GM19455 (cell line): ENCODE data around the gene MTMR12.

ENCODE experiments used
- ATAC-seq: cut with Tn5 transposase; IDR thresholded peaks from one replicate; pipeline ENCODE4 v1.9.1; 2021; ENCODE audit not compliant: unreplicated experiment

The MTMR12 gene

GRCh38 chr5:32276173-32276853, 36.4 kb downstream of the MTMR12 start:
- no peak for ATAC-seq

- no peak for ATAC-seq
Observed at GRCh38 chr5:32275396-32275741, 37.4 kb downstream of the MTMR12 start.

DNA sequence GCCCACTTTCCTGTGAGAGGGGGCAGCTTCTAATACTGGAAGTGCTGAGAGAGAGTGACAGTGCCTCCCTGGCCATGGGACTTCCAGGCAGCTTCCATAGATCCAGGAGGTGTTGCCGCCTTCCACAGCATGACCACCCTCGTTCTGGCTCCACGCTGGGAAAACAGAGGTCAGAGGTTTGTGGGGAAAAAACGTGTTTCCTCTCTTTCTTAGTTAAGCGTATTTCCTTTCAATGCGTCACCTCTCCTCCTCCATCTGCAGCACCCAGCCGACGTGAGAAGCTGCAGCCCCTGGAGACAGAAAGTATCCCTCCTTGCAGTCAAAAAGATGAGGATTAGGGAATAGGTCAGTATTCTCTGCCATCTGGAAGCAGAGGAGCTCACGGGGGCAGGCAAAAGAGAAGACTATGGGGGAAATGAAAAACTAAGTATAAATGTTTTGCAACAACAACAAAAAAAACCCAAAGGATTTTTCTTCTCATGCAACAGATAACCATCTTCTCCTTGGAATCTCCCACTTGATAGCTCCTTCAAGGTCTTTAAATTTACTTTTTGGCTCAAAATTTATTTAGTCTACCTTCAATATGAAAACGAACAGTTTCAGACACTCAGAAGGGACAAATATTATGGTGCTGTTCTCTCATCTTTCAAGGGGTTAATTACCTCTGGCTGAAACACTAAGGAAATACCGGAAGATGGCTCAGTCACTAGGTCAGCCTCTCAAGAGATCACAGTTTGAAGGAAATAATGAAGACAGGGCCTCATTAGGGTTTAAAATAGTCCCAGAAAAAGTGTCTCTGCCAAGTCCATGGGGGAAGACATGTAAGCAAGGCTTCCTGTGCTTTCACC, 38.0 kb downstream of the MTMR12 start:
- no peak for ATAC-seq

DNA sequence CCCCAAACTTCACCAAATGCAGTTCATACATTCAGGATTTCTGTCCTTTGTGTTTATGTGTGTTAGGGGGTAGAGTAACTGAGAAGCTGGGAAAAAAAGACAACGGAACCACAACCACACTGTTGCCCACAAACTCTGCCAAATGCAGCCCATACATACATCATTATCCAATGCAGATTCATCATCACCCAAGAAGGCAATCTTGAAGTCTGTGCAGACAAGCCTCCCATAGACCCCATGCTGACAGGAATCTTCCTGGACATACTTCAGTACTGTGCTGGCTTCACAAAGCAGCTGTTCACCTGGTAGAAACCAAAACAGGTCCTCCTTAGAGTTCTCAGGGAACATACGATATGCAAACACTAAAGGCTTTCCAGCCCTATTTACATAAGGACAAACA, 38.9 kb downstream of the MTMR12 start:
- no peak for ATAC-seq

DNA sequence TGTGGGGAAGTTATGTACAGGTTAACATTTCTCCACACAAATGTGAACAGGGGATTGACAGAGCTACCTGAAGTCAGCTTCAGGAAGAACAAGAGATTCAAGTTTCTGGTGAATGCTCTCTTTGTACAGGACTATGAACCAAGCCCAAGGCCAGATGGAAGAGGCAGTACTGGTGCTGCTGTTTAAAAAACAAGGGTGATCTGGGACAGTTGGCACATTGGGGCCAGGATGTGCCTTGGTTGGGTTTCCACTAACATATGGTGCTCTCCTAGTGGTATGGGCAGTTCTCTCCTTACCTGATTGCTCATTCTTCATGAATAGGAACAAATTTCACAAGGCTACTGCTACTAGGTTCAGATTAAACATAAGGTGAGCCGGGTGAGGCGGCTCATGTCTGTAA, 40.0 kb downstream of the MTMR12 start:
- ATAC-seq, result no peak

GRCh38 chr5:32270946-32271345, 41.8 kb downstream of the MTMR12 start:
- no peak for ATAC-seq

DNA sequence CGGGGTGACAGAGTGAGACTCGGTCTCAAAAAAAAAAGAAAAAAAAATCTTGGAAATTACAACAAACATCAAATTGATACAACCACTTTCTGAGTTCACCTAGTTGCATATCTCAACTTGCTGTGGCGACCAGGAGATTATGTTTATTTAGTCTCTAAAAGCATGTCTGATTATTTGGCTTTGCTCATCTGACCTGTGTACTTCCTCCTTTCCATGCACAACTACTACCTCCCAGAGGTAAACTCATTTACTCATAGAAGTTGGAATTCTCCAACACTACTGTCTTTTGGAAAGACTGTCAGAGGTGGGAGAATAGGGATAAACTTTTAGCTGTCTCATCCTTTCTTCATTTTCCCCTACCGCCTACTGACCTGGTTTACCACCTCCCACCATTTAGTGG, 42.6 kb downstream of the MTMR12 start:
- no peak for ATAC-seq

DNA sequence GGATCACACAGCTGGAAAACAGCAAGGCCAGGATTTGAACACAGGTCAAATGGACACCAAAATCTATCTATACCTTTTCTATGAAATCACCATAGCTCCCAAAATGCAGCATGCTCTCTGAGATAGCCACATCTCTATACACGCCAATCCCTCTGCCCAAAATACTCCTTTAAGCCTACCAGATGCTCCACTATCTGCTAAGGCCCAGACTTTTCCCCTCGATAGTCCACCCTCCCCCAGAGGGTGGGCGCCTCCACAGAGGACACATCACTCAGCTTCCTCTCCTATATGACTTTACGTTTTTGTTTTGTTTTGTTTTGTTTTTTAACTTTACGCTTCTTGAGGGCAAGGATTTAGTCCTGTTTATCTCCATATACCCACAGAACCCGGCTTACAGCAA, 46.8 kb downstream of the MTMR12 start:
- no peak for ATAC-seq

DNA sequence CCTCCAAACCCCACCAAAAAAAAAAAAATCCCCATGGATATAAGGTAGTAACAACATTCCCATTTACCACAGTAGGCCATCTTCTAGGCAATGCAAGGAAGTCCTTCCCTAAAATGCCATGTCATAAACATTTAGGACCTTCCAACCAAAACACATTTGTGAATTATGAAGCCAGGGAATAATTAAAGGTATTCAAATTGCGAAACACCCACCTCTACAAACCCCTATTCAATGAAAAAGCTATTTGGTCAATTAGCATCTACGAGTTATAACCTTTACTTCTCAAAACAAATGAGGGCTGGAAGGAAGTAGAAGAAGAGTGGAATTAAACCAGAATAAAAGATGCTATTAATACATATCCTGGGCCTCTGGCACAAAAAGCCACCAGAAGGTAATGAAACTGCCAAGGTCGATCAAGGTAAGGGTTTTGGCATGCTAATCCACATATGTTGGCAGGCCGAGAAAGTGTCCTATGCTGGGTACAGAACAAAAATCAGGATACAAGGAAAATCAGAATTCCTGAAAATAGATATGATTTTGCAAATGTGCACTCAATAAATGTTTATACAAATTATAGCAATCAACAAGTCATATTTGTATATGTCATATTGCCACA, 47.7 kb downstream of the MTMR12 start:
- no peak for ATAC-seq

- ATAC-seq, result no peak
Observed at GRCh38 chr5:32263684-32264083, 49.1 kb downstream of the MTMR12 start.

GRCh38 chr5:32261198-32261597, 51.5 kb downstream of the MTMR12 start:
- ATAC-seq, result peak; percentile 90

- no peak for ATAC-seq
Observed at GRCh38 chr5:32259033-32259432, 53.7 kb downstream of the MTMR12 start.

DNA sequence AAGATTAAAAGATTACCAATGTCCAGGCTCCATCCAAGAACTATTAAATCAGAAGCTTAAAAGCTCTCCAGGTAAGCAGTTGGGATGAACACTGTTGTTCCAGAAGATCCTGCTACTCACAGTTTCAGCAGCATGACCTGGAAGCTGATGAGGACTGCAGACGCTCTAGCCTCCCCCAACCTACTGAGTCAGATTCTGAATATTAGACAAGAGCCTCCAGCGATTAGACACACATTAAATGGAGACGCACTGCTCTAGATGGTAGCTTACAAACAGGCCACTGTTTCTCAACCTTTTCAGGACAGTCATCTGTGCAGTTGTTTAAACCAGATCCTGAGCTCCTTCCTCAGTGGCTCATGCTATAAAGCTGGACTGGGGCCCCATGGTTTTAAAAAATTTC, 54.3 kb downstream of the MTMR12 start:
- ATAC-seq, result no peak

- no peak for ATAC-seq
Observed at GRCh38 chr5:32255540-32255900, 57.2 kb downstream of the MTMR12 start.

GRCh38 chr5:32254881-32255539, 57.7 kb downstream of the MTMR12 start:
- no peak for ATAC-seq

- no peak for ATAC-seq
Observed at GRCh38 chr5:32251871-32252458, 60.8 kb downstream of the MTMR12 start.

DNA sequence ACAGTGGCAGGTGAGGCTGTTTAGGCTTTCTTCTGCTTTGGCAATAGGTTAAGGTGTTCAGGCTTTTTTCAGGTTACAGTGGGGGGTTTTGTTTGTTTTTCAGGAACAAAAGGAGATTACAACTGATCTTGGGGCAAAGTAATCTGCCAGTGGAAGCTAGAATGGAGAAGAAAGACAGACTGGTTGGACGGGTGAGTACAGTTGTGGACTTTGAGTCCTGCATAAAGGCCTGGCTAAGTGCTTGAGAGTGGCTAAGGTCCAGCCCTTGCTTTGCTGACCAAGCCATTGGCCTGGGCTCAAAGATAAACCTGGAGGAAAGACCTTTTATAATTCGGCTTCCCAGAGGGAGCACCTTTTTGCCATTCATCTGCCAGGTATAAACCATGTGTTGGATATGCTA, 63.1 kb downstream of the MTMR12 start:
- no peak for ATAC-seq

GRCh38 chr5:32245742-32246141, 67.0 kb downstream of the MTMR12 start:
- no peak for ATAC-seq

- ATAC-seq, result no peak
Observed at GRCh38 chr5:32244017-32244416, 68.7 kb downstream of the MTMR12 start.

DNA sequence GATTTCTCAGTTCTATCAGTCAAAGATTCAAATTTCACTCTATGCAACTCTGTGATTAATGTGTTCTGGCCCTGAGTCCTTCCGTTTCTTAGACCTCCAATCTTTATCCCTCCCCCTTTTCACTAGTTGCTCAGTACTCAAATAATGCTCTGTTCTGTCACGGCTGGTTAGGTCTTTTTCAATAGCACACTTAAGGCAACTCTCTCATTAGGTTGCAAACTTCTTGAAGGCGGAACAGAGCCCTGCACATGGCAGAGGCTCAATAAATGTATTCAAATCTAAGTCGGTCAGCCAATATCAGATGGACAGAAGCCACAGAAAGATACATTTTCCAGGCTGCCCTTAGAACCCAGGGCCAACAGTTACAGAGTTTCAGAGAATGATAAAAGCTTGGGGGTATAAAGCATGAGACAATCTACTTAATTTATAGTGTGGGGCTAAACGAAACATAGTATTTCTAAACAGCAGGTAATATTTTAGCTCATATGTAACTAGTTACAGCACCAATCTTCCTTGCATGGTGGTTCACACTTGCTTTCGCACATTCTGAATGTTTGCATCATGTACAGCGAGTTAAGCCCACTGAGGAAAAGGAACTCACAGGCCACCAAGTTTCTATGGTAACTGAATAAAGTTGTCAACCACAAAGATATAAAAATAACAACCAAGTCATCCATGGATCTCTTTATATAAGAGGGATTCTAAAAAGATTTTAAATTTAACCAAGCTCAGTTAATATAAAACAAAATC, 71.5 kb downstream of the MTMR12 start:
- ATAC-seq, result no peak

GRCh38 chr5:32239385-32239784, 73.4 kb downstream of the MTMR12 start:
- no peak for ATAC-seq
